ACC112 (cell line): ENCODE results near the gene HSBP1L1.
"Not testable (repeated sequence)": the region's sequence is repeated elsewhere in the genome, so short reads cannot be mapped to it uniquely, and the experiment has no call there.

ENCODE experiments used
- H2AFZ ChIP-seq: fragments of 200-600 bp; sonication (generic); one replicate; pipeline ENCODE4 v1.6.0; 2017; ENCODE audit warnings: antibody characterized with exemption, low read length; ENCODE audit not compliant: unreplicated experiment
- H3K27ac ChIP-seq: fragments of 200-600 bp; sonication (generic); 2 replicates; pipeline ENCODE4 v1.5.1; 2014; ENCODE audit warnings: low read depth, mild to moderate bottlenecking, antibody characterized with exemption, low read length, moderate library complexity
- H3K27me3 ChIP-seq: fragments of 200-600 bp; sonication (generic); 2 replicates; pipeline ENCODE4 v1.6.1; 2014; ENCODE audit warnings: mild to moderate bottlenecking, antibody characterized with exemption, low read length, moderate library complexity, mixed read lengths; ENCODE audit not compliant: insufficient read depth
- H3K36me3 ChIP-seq: fragments of 200-600 bp; sonication (generic); 2 replicates; pipeline ENCODE4 v1.6.1; 2016; ENCODE audit warnings: mild to moderate bottlenecking, antibody characterized with exemption, low read length, moderate library complexity, mixed read lengths; ENCODE audit not compliant: insufficient read depth
- H3K4me1 ChIP-seq: fragments of 200-600 bp; sonication (generic); one replicate; pipeline ENCODE4 v1.6.1; 2016; ENCODE audit warnings: low read length, mixed read lengths; ENCODE audit not compliant: insufficient read depth, unreplicated experiment, control insufficient read depth
- H3K4me3 ChIP-seq: fragments of 200-600 bp; sonication (generic); 2 replicates; pipeline ENCODE4 v1.5.1; 2014; ENCODE audit warnings: mild to moderate bottlenecking, low read depth, low read length
- H3K79me2 ChIP-seq: fragments of 200-600 bp; sonication (generic); one replicate; pipeline ENCODE4 v1.6.0; 2016; ENCODE audit warnings: low read length; ENCODE audit not compliant: control insufficient read depth, unreplicated experiment, insufficient read depth

The HSBP1L1 gene

DNA sequence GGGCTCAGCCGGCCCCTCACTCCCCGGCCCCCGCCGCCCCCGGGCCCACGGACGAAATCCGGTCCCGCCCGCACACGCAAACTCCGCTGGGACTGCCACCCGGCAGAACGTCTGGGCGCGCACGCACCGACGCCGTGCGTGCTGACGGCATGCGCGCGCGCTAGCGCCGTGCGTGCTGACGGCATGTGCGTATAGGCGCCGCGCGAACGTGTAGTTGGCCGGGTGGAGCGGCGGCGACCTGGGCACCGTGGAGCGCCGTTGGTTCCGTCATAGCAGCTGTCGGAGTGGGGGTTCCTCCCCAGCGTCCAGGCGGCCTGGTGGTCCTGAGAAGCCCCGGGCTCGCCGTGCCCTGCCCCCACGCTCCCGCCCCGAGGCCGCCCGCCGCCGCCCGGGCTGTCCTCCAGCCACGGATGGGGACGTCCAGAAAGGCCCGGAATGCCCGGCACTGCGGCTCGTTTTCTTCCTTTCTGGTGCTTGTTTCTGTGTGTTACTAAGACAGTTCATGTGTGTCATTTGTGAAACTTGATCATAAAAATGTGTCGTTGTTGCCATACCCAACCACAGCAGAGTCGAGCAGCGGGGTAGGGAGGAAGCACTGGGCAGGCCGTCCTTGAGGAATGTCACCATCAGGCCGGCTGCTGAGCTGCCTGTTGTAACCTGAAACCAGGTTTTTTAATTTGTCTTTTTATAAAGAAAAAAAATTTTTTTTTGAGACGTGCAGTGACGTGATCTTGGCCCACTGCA, 24.2 kb downstream of the HSBP1L1 start, which contains the start of gene TXNL4A:
TSS of gene TXNL4A (minus strand) at position 113 of the 744 bp plus-strand sequence. CDS start 171 bp downstream, outside the sequence.
- H2AFZ ChIP-seq, result peak within 1 kb of the TSS; percentile 99
- peaks cover 50% of the 10 kb centered on the region for H3K79me2 ChIP-seq

DNA sequence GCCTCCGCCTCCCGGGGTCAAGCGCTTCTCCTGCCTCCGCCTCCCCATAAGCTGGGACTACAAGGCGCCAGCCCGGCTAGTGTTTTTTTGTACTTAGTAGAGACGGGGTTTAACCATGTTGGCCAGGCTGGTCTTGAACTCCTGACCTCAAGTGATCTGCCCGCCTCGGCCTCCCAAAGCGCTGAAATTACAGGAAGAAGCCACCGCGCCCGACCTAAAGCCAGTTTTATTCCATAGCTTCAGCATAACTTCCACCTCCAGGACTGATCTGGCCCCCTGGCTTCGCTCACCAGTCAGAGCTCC, 24.7 kb downstream of the HSBP1L1 start:
- H3K79me2 ChIP-seq, result peaks cover 45% of the 10 kb centered on the region
- peak overlapping the region; percentile 100 for H3K4me3 ChIP-seq
- peak overlapping the region; percentile 96 for H3K27ac ChIP-seq
- peaks cover 6% of the 10 kb centered on the region for H3K4me1 ChIP-seq
- peak overlapping the region; percentile 99 for H2AFZ ChIP-seq
- H3K27me3 ChIP-seq, result no peaks in the 10 kb centered on the region
- peaks cover 8% of the 10 kb centered on the region; the same call in 1 of the 2 replicates for H3K36me3 ChIP-seq

More for the DNA sequence above, 24.2 kb downstream of the HSBP1L1 start, which contains the start of gene TXNL4A:
- H3K4me3 ChIP-seq, result peak within 1 kb of the TSS; percentile 100
- peaks cover 6% of the 10 kb centered on the region for H3K4me1 ChIP-seq
- peaks cover 9% of the 10 kb centered on the region; the same call in 1 of the 2 replicates for H3K36me3 ChIP-seq
- no peaks in the 10 kb centered on the region for H3K27me3 ChIP-seq
- H3K27ac ChIP-seq, result peak within 1 kb of the TSS; percentile 96

DNA sequence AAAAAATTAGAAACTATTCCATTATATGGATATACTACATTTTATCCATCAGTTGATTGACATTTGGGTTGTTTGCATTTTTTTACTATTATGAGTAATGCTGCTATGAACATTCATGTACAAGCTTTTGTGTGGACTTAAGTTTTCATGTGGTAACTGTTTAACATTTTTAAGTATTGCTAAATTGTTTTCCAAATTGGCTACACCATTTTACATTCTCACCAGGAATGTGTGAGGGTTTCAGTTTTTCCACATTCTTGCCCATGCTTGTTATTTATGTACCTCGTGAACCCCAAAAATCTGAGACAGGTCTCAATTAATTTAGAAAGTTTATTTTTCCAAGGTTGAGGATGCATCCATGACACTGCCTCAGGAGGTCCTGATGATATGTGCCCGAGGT, 27.1 kb downstream of the HSBP1L1 start:
- Histone ChIP-seq H2AFZ (no peak overlapping the region), H3K4me3 (no peak overlapping the region), H3K27ac (no peak overlapping the region), H3K36me3 (no peaks in the 10 kb centered on the region), H3K27me3 (no peaks in the 10 kb centered on the region), H3K79me2 (peaks cover 22% of the 10 kb centered on the region), H3K4me1 (peaks cover 4% of the 10 kb centered on the region)

DNA sequence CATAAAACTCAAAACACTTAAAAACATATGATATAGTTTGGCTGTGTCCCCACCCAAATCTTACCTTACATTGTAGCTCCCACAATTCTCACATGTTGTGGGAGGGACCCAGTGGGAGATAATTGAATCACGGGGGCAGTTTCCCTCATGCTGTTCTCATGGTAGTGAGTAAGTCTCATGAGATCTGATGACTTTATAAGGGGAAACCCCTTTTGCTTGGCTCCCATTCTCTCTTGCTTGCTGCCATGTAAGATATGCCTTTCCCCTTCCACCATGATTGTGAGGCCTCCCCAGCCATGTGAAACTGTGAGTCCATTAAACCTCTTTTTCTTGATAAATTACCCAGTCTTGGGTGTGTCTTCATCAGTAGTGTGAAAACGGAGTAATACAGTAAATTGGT, 35.3 kb downstream of the HSBP1L1 start:
- H3K4me3 ChIP-seq, H3K27ac ChIP-seq, H2AFZ ChIP-seq, H3K4me1 ChIP-seq, H3K36me3 ChIP-seq, H3K27me3 ChIP-seq, H3K79me2 ChIP-seq: not testable (repeated sequence)

DNA sequence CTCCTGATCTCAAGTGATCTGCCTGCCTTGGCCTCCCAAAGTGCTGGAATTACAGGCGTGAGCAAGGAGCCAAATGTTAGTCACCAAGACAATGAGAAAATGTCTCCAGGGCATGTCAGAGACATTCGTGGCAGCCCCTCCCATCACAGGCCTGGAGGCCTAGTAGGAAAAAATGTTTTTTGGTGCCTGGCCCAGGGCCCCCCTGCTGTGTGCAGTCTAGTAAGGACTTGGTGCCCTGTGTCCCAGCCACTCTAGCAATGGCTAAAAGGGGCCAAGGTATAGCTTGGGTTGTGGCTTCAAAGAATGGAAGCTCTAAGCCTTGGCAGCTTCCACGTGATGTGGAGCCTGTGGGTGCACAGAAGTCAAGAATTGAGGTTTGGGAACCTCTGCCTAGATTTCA, 36.4 kb downstream of the HSBP1L1 start:
- Histone ChIP-seq H3K4me1 (no peaks in the 10 kb centered on the region), H3K27ac (no peak overlapping the region), H2AFZ (no peak overlapping the region), H3K79me2 (no peaks in the 10 kb centered on the region), H3K27me3 (no peaks in the 10 kb centered on the region), H3K36me3 (no peaks in the 10 kb centered on the region), H3K4me3 (no peak overlapping the region)

DNA sequence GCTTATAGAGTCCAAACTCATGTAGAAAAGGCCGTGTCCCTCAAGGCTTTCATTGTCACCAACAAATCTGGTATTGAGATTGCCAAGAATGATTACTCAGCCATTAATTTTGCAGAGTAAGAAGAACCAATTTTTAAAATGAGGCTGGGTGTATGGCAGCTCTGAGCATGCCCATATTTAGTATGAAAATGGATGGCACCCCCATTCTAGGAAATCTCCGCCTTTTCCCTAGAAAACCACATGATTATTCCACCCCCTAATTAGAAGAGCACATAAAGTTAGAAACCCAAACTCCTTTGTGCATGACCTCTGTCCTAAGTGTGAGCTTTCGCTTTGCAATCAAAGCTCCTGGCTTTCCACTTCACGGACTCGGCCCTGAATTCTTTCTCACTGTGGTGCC, 38.0 kb downstream of the HSBP1L1 start:
- Histone ChIP-seq H2AFZ (no peak overlapping the region), H3K4me1 (no peaks in the 10 kb centered on the region), H3K79me2 (no peaks in the 10 kb centered on the region), H3K4me3 (no peak overlapping the region), H3K27ac (no peak overlapping the region), H3K36me3 (no peaks in the 10 kb centered on the region), H3K27me3 (no peaks in the 10 kb centered on the region)

GRCh38 chr18:80004600-80005342, 40.3 kb downstream of the HSBP1L1 start:
- H3K4me1 ChIP-seq, result peaks cover 6% of the 10 kb centered on the region
- H3K27me3 ChIP-seq, result no peaks in the 10 kb centered on the region
- H3K4me3 ChIP-seq, result no peak overlapping the region
- H3K36me3 ChIP-seq, result no peaks in the 10 kb centered on the region
- H3K79me2 ChIP-seq, result no peaks in the 10 kb centered on the region
- H3K27ac ChIP-seq, result no peak overlapping the region
- H2AFZ ChIP-seq, result no peak overlapping the region

DNA sequence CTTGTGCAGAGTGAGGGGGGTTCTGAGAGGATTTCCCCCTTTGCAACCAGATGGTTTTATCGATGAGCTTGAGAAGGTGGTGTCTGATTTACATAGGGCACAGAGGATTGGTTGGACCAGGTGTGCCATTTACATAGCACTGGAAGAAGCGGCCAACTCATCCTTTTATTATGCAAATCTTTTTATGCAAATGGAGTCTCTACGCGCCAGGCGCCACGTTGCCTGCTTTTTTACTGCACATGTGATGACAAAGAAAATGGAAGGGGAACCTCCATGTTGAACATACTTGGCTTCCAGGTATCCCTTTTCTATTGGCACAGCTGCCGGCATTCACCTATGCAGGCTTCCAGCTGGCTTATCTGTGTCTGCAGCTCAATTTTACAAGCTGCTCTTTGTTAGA, 42.3 kb downstream of the HSBP1L1 start:
- no peaks in the 10 kb centered on the region for H3K36me3 ChIP-seq
- no peak overlapping the region for H3K4me3 ChIP-seq
- H3K27me3 ChIP-seq, result no peaks in the 10 kb centered on the region
- no peaks in the 10 kb centered on the region for H3K79me2 ChIP-seq
- H3K27ac ChIP-seq, result no peak overlapping the region
- no peak overlapping the region for H2AFZ ChIP-seq
- peaks cover 18% of the 10 kb centered on the region for H3K4me1 ChIP-seq

GRCh38 chr18:80009661-80010550, 45.5 kb downstream of the HSBP1L1 start:
- H3K4me3 ChIP-seq, result peak overlapping the region; percentile 43

DNA sequence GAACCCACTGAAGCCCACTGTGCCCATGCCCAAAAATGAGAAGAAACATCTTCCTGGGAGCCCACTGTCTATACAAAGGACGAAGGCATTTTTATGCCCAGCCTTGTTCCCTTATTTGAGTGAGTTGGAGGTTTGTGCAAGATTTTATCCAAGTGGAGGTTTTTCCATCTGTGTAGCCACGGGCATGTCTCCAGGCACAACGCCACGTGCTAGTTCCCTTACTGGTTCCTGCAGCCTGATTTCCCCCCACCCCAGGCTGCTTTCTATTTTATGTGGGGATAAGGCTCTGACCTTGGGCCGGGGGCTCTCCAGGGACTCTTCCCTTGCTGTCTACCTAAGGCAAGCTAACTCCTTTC, 46.1 kb downstream of the HSBP1L1 start:
- H2AFZ ChIP-seq, result no peak overlapping the region
- H3K79me2 ChIP-seq, result no peaks in the 10 kb centered on the region
- peak overlapping the region; percentile 43 for H3K4me3 ChIP-seq
- H3K27ac ChIP-seq, result peak overlapping the region; percentile 50
- no peaks in the 10 kb centered on the region for H3K36me3 ChIP-seq
- H3K27me3 ChIP-seq, result no peaks in the 10 kb centered on the region
- H3K4me1 ChIP-seq, result peaks cover 18% of the 10 kb centered on the region

More at GRCh38 chr18:80009661-80010550, 45.5 kb downstream of the HSBP1L1 start:
- Histone ChIP-seq H3K27ac (peak overlapping the region; percentile 50), H3K79me2 (no peaks in the 10 kb centered on the region), H2AFZ (no peak overlapping the region), H3K27me3 (no peaks in the 10 kb centered on the region), H3K4me1 (peaks cover 18% of the 10 kb centered on the region), H3K36me3 (no peaks in the 10 kb centered on the region)
